Kidney (tissue), 14 donors: ENCODE measurements around the gene ACTG1. TPM values are rescaled to one million over a fixed set of nuclear protein-coding genes. Genes with fewer than 3 reads are reported as not detected.

Experiments used
- DNase-seq, 5 donors: peaks; one replicate each; pipeline ENCODE4 v3.0.0-alpha.2; 2013 to 2020
- FAIRE-seq: peaks from 2 replicates; lab custom pipeline; 2012; peaks lifted over from hg19 to GRCh38; lab: Jason Lieb, UNC
- H3K27ac ChIP-seq, 2 donors: one replicate each; pipeline ENCODE4 v1.7.0; 2013; ENCODE audit warnings: low read depth in 2 of 2, low read length in 2 of 2, inconsistent platforms in 1 of 2
- H3K27me3 ChIP-seq: one replicate; pipeline ENCODE4 v1.7.1; 2013; ENCODE audit warnings: low read length, inconsistent platforms; ENCODE audit not compliant: control insufficient read depth, insufficient read depth
- H3K36me3 ChIP-seq, 3 donors: one replicate each; pipeline versions ENCODE4 v1.7.0 to v1.7.1; 2013; ENCODE audit warnings: low read length in 3 of 3, control low read depth in 1 of 3, inconsistent platforms in 1 of 3; ENCODE audit not compliant: insufficient read depth in 3 of 3, control insufficient read depth in 2 of 3
- H3K4me1 ChIP-seq, 3 donors: one replicate each; pipeline versions ENCODE4 v1.7.0 to v1.7.1; 2013; ENCODE audit warnings: low read length in 3 of 3, inconsistent platforms in 1 of 3, low read depth in 1 of 3; ENCODE audit not compliant: control insufficient read depth in 2 of 3, insufficient read depth in 2 of 3
- H3K4me3 ChIP-seq, 3 donors: one replicate each; pipeline versions ENCODE4 v1.7.0 to v1.8.1; 2013; ENCODE audit warnings: low read length in 3 of 3, control low read depth in 1 of 3, inconsistent platforms in 1 of 3
- H3K9ac ChIP-seq, 3 donors: one replicate each; pipeline versions ENCODE4 v1.7.0 to v1.7.1; 2013; ENCODE audit warnings: low read length in 3 of 3, control low read depth in 1 of 3, inconsistent platforms in 1 of 3
- H3K9me3 ChIP-seq, 3 donors: one replicate each; pipeline versions ENCODE4 v1.7.0 to v1.7.1; 2013; ENCODE audit warnings: low read length in 3 of 3, control low read depth in 1 of 3, inconsistent platforms in 1 of 3; ENCODE audit not compliant: control insufficient read depth in 2 of 3, insufficient read depth in 1 of 3
- CTCF ChIP-seq: IDR thresholded peaks from 3 replicates; pipeline ENCODE4 v1.5.1; 2012; ENCODE audit warnings: mild to moderate bottlenecking, moderate library complexity, borderline replicate concordance; ENCODE audit not compliant: insufficient read depth; ENCODE audit errors: extremely low read depth
- intact Hi-C: fragments of 100-400 bp; cut with DNase I; formaldehyde crosslinking; loops from one replicate; pipeline ENCODE4 v1.11.1; 2022
- polyA plus RNA-seq: library from polyadenylated mRNA; stranded (reverse); fragments of 350-450 nt; fragmentation: Illumina TruSeq; extraction: RNeasy Lipid Tissue Mini Kit (QIAGEN cat#74804); gene quantifications from one replicate; pipeline ENCODE4 v1.2.3, GENCODE V29; 2014; ENCODE audit warnings: low read depth, low replicate concordance; ENCODE audit not compliant: insufficient read depth
- total RNA-seq: library from RNA; stranded (reverse); fragmentation: NEBNext Ultra II Directional; extraction: Animal tissue kit (Norgen Biotek cat#: 25700); gene quantifications from one replicate; pipeline ENCODE4 v1.2.1, GENCODE V29; 2021
- donor health status: control.
- donor health status: control.
- donor health status: control.
- donor health status: control.
- donor health status: control.
- donor health status: DM: yes; HTN: yes; CAD: no.
- donor health status: Normal renal cell carcinoma (clear cell type).

ACTG1 gene
- total and polyA plus RNA-seq, 2 donors from 2014 or later = 1,350 to 2,632 TPM

GRCh38 chr17:81546906-81547613, 34.5 kb upstream of the ACTG1 start:
- Histone ChIP-seq H3K9ac (no peak overlapping the region), H3K27me3 (no peaks in the 10 kb centered on the region), H3K9me3 (no peaks in the 10 kb centered on the region), H3K4me1 (peaks cover 0 to 10% (median 3%) of the 10 kb centered on the region in 3 donors), H3K4me3 (no peak overlapping the region), H3K27ac (no peak overlapping the region), H3K36me3 (peaks cover 0 to 11% (median 8%) of the 10 kb centered on the region in 3 donors)
- no peak for FAIRE-seq
- TF ChIP-seq CTCF = no peak
- DNase-seq = peak in 1 of 5 donors; percentile 20
- intact Hi-C loops = no loop called here

- Histone ChIP-seq H3K9ac (no peak overlapping the region), H3K4me1 (no peaks in the 10 kb centered on the region), H3K9me3 (no peaks in the 10 kb centered on the region), H3K4me3 (no peak overlapping the region), H3K36me3 (peaks cover 0 to 11% (median 8%) of the 10 kb centered on the region in 3 donors), H3K27me3 (no peaks in the 10 kb centered on the region), H3K27ac (no peak overlapping the region)
- FAIRE-seq (no peak), DNase-seq (peak in 1 of 5 donors; percentile 60)
- intact Hi-C loops = no loop called here
- TF ChIP-seq CTCF = no peak
Measured at GRCh38 chr17:81545160-81545949, 32.8 kb upstream of the ACTG1 start.

- Histone ChIP-seq H3K27ac (no peak overlapping the region), H3K4me3 (no peak overlapping the region), H3K9ac (no peak overlapping the region), H3K36me3 (peaks cover 0 to 11% (median 8%) of the 10 kb centered on the region in 3 donors), H3K9me3 (no peaks in the 10 kb centered on the region), H3K27me3 (no peaks in the 10 kb centered on the region), H3K4me1 (no peaks in the 10 kb centered on the region)
- intact Hi-C loops = no loop called here
- TF ChIP-seq CTCF = no peak
- DNase-seq (peak in 1 of 5 donors; percentile 45), FAIRE-seq (no peak)
Measured at GRCh38 chr17:81544281-81544974, 31.8 kb upstream of the ACTG1 start.
